PFSK-1 (cell line): ENCODE data around the gene CYP2W1. TPM values are rescaled to one million over a fixed set of nuclear protein-coding genes. Genes with fewer than 3 reads are reported as not detected.

Source experiments
- FOXP2 ChIP-seq: optimal IDR thresholded peaks from 2 replicates; pipeline ENCODE3; 2011; ENCODE audit warnings: borderline replicate concordance, control low read depth, inconsistent platforms; ENCODE audit not compliant: insufficient read depth; ENCODE audit errors: extremely low read length, extremely low read depth
- POLR2AphosphoS5 ChIP-seq: IDR thresholded peaks from 2 replicates; pipeline ENCODE4 v1.6.1; 2012; ENCODE audit warnings: low read depth, mild to moderate bottlenecking, control low read depth, low read length, moderate library complexity
- REST ChIP-seq, 2 experiments: IDR thresholded peaks; 2 replicates each; pipeline versions ENCODE4 v1.6.1 to v1.8.0; 2011 to 2012; ENCODE audit warnings: low read depth in 2 of 2, low read length in 2 of 2, control low read depth in 1 of 2, inconsistent platforms in 1 of 2, mild to moderate bottlenecking in 1 of 2, moderate library complexity in 1 of 2; ENCODE audit not compliant: insufficient read depth in 1 of 2
- SIN3A ChIP-seq: IDR thresholded peaks from 2 replicates; pipeline ENCODE4 v1.6.1; 2012; ENCODE audit warnings: mild to moderate bottlenecking, low read length, moderate library complexity, borderline replicate concordance; ENCODE audit not compliant: insufficient read depth
- TAF1 ChIP-seq: IDR thresholded peaks from 2 replicates; pipeline ENCODE4 v1.6.1; 2012; ENCODE audit warnings: low read length, control low read depth, borderline replicate concordance; ENCODE audit not compliant: insufficient read depth
- polyA plus RNA-seq: library from polyadenylated mRNA; unstranded; fragments of >200 nt; gene quantifications from one replicate; pipeline ENCODE4 v1.2.1, GENCODE V29; 2012; ENCODE audit warnings: low read depth, missing spikeins; ENCODE audit not compliant: insufficient read length

Gene CYP2W1, protein sequence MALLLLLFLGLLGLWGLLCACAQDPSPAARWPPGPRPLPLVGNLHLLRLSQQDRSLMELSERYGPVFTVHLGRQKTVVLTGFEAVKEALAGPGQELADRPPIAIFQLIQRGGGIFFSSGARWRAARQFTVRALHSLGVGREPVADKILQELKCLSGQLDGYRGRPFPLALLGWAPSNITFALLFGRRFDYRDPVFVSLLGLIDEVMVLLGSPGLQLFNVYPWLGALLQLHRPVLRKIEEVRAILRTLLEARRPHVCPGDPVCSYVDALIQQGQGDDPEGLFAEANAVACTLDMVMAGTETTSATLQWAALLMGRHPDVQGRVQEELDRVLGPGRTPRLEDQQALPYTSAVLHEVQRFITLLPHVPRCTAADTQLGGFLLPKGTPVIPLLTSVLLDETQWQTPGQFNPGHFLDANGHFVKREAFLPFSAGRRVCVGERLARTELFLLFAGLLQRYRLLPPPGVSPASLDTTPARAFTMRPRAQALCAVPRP
- 0.16 TPM for polyA plus RNA-seq

GRCh38 chr7:983004-983615 lies at the start of gene CYP2W1:
Gene CYP2W1 (plus strand): TSS chr7:983181. CDS start chr7:983212, 31 bp downstream.
- TF ChIP-seq FOXP2 (no peak), POLR2AphosphoS5 (no peak), REST (IDR thresholded peaks at IDR 0.05; ENCODE audit: insufficient read depth in 1 of 2, low read depth in 2 of 2, low read length in 2 of 2) (no peak), TAF1 (no peak), SIN3A (no peak)

GRCh38 chr7:934469-935163 lies 48.4 kb upstream of the CYP2W1 start:
- TF ChIP-seq FOXP2 (no peak), REST (IDR thresholded peaks at IDR 0.05; ENCODE audit: insufficient read depth in 1 of 2, low read depth in 2 of 2, low read length in 2 of 2) (no peak), SIN3A (no peak), TAF1 (no peak), POLR2AphosphoS5 (no peak)

- TF ChIP-seq POLR2AphosphoS5 (no peak), SIN3A (no peak), REST (IDR thresholded peaks at IDR 0.05; ENCODE audit: insufficient read depth in 1 of 2, low read depth in 2 of 2, low read length in 2 of 2) (no peak), TAF1 (no peak), FOXP2 (no peak)
Measured at GRCh38 chr7:935164-935873, 47.7 kb upstream of the CYP2W1 start.

DNA sequence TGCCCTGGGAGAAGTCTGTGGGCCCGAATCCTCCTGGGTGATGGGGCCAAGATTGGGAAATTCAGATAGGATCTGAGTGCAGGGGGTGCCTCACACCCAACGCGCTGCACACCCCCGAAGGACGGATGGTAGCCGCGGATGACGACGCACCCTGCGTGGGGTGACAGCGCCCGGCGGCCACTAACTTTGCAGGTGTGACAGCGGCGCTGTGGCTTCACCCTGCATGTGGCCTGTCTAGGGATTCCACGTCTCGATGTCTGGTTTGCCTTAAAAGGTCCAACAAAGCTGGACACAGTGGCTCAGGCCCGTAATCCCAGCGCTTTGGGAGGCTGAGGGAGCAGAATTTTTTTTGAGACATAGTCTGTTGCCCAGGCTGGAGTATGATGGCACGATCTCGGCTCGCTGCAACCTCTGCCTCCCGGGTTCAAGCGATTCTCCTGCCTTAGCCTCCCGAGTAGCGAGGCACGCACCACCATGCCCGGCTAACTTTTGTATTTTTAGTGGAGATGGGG lies 47.1 kb upstream of the CYP2W1 start:
- no peak for TF ChIP-seq SIN3A
- no peak for TF ChIP-seq POLR2AphosphoS5
- TF ChIP-seq FOXP2, result no peak
- TF ChIP-seq TAF1, result no peak
- TF ChIP-seq REST (IDR thresholded peaks at IDR 0.05; ENCODE audit: insufficient read depth in 1 of 2, low read depth in 2 of 2, low read length in 2 of 2), result no peak
